HG02938 (cell line): ENCODE data around the gene HID1.
A peak's percentile ranks its signal among the peaks of the same experiment; 100 is the strongest.
"Not testable (repeated sequence)": the region's sequence is repeated elsewhere in the genome, so short reads cannot be mapped to it uniquely, and the experiment has no call there.

ENCODE experiments used
- ATAC-seq: cut with Tn5 transposase; IDR thresholded peaks from one replicate; pipeline ENCODE4 v1.9.1; 2021; ENCODE audit warnings: mild to moderate bottlenecking, moderate library complexity; ENCODE audit not compliant: unreplicated experiment

HID1 gene, protein sequence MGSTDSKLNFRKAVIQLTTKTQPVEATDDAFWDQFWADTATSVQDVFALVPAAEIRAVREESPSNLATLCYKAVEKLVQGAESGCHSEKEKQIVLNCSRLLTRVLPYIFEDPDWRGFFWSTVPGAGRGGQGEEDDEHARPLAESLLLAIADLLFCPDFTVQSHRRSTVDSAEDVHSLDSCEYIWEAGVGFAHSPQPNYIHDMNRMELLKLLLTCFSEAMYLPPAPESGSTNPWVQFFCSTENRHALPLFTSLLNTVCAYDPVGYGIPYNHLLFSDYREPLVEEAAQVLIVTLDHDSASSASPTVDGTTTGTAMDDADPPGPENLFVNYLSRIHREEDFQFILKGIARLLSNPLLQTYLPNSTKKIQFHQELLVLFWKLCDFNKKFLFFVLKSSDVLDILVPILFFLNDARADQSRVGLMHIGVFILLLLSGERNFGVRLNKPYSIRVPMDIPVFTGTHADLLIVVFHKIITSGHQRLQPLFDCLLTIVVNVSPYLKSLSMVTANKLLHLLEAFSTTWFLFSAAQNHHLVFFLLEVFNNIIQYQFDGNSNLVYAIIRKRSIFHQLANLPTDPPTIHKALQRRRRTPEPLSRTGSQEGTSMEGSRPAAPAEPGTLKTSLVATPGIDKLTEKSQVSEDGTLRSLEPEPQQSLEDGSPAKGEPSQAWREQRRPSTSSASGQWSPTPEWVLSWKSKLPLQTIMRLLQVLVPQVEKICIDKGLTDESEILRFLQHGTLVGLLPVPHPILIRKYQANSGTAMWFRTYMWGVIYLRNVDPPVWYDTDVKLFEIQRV

DNA sequence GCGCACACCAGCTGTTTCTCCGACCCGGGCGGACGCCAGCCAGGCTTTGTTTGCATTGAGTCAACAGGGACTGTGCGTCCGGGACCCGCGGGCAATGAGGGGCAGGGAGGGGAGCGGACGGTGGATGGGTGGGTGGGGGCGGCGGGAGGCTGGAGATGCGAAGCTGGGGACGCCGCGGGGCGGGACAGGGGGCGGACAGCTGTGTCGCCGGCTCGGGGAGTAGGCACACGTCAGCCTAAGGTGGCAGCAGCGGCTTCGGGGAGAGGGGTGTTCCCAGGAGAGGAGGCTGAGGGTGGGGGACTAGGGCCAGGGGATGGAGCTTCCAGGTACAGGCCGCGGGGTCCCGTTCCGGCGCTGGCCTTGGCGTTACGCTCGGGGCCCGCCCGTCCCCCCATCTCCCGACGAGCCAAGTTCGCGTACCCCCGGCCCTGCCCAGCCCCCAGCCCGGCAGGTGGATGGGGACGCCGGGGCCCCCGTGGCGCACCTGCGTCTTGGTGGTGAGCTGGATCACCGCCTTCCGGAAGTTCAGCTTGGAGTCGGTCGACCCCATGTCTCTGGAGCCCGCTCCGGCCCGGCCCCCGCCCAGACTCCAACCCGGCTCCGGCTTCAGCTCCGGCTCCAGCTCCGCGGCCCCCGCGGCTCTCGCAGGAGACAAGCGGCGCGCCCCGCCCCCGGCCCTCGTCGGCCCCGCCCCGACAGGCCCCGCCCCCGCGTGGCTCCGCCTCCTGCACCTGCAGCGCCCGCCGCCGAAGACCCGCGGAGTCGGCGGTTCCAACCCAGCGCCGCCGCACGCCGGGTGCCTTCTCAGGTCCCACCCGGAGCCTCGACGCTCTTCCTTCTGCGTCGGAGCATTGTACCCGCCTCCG is at the start of gene HID1:
TSS of gene HID1 (minus strand) at position 653 of the 866 bp plus-strand sequence. CDS start at position 550, 103 bp downstream.
- ATAC-seq: no peak

DNA sequence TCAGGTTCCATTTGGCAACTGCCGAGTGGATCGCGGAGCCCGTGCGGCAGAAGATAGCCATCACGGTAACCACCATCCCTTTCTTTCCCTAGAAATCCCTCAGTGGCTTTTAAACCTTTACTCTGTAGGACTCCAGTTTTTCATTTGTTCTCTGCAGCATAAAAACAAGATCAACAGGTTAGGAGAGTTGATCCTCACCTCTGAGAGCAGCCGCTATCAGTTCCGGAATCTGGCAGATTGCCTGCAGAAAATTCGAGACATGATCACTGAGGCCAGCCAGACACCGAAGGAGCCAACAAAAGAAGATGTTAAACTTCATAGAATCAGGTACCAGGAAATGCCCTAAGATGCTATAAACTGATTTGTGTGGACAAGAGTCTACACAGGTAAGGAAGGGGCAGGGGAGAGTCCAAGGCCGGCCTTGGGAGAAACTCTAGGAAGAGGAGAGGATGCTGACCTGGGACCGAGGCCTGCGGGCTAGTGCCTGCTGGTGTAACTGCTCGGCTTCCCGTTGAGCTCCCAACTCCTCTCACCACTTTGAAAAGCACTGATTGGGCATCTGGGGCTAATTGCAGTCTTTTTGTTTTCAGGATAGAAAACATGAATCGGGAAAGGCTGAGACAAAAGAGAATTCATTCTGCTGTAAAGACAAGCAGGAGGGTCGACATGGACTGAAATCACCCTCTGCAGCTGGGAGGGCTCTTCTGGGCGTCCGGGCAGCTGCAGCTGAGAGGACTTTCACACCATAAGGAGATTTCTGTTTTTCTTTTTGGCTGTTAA is 48.0 kb upstream of the HID1 start:
- no peak for ATAC-seq

DNA sequence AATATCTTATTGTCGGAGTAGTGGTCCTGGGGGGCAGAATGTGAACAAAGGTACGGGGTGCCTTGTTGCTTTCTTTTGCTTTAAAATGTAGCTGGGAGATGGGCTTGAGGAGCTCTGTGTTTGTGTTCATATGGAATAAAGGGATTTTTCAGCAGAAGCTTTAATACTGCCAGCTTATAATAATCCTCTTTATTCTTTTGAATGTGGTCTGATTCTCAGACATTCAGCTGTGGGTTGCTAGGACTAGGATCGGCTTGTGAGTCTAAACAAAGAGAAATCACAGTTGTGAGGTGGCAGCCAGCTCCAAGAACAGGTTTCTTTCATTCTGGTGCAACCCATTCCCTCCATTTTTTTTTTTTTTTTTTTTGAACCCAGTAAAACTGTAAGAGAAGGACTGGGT is 47.2 kb upstream of the HID1 start:
- no peak for ATAC-seq

DNA sequence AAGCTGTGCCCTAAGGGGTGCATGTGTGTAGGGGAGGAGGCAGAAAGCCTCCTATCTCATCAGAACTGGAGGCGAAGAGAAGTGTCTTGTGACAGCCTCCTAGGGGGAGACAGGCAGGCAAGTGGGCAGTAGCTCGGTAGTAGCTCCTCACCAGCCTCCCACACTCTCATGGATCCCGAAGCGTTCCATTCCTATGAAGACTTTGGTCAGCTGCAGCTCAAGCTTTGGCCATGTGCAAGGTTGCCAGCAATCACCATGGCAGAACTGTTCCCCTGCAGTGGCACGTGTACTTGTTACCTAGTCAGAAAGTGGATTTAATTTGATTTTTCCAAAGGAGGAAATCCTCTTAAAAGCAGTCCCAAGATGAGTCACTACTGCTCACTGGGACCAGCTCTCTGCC is 46.6 kb upstream of the HID1 start:
- ATAC-seq: no peak

DNA sequence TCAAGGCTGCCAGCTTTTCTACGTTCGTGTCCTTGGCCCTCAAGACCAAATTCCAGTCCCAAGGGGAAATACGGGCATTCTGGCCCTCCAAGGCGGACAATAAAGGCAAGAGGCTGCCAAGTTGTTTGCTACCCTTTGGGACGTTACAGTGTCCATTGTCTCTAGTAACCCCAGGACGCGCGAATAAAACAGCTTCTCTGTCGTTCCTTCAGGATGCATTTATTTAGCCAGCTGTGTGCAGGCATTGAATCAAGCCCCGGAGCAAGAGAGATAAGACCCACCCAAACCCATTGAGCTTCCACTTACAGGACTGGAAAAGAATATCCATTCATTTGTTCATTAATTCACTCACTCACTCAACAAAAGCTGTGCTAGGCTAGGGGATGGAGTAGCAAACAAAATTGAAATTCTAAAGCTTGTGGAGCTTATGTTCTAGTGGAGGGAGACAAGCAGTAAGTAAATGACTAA is 40.6 kb upstream of the HID1 start:
- ATAC-seq: no peak

DNA sequence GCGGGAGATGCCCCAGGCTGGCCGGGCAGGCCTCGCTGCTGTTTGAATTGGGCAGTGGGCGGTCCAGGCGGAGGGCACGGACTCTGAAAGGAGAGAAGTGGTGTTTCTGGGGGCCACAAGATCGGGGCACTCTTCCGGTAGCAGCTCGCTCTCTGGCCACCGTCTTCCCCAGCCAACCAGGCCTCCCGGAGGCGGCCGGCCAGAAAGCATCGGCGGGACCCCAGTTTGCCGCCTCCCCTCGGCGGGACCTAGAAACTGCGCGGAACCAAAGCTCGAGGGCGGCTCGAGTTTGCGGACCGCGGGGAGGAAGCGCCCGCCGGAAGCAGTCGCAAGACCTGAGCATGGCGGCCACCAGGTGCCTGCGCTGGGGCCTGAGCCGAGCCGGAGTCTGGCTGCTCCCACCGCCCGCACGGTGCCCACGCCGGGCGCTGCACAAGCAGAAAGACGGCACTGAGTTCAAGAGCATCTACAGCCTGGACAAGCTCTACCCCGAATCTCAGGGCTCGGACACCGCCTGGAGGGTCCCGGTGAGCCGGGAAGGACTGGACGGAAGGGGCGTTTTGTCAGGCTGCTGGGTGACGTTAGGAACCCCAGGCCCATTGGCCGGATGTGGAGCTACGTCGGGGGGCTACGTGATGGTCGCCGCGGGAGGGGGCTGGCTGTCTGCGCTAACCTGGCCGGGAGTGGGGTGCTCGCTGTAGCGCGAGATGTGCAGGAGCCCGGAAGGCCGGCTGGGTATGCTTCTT is 40.0 kb upstream of the HID1 start, which contains the start of gene MRPL58:
TSS of gene MRPL58 (plus strand) at position 325 of the 746 bp plus-strand sequence. CDS start at position 342, 17 bp downstream.
- ATAC-seq: peak; percentile 82

DNA sequence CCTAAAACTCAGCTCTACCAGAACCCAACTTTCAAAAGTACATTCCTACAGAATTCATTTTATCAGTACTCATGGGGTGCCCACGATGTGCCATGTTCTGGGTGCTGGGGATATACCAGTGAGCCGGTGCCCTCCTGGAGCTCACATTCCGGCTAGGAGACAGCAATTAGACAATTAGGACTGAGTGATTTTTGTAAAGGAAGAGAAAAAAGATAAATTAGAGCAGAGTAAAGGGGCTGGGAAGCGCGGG is 39.5 kb upstream of the HID1 start:
- ATAC-seq: no peak

DNA sequence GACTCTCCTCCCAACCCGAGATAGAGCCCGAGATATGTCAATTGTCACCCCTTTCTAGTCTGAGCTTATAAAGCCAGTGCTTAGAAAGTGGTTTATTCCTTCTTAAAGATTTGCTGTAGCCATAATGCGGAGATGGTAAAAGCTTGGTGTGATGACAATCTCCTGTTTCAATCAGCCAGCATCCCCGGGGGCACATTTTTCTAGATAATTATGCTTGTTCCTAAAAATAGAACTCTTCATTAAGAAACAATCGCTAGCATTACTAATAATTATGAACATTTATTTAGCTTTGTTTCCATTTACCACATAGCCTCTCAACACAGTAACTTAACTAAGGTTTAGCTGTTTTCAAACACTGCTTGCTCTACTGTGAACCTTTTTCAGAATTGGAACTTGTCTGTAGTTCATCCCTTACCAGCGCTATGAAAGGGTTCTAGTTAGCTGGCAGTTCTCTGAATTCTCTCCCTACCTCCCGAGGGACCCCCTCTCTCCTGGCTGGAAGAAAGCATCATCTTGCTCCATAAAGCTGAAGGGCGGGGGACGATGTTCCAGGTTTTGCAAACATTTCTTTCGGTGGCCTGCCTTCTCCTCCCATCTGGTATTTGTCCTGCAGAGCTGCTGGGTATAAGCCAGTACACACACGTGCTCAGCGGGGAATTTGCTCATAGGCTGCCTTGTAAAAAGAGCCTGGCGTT is 39.0 kb upstream of the HID1 start:
- ATAC-seq: no peak

DNA sequence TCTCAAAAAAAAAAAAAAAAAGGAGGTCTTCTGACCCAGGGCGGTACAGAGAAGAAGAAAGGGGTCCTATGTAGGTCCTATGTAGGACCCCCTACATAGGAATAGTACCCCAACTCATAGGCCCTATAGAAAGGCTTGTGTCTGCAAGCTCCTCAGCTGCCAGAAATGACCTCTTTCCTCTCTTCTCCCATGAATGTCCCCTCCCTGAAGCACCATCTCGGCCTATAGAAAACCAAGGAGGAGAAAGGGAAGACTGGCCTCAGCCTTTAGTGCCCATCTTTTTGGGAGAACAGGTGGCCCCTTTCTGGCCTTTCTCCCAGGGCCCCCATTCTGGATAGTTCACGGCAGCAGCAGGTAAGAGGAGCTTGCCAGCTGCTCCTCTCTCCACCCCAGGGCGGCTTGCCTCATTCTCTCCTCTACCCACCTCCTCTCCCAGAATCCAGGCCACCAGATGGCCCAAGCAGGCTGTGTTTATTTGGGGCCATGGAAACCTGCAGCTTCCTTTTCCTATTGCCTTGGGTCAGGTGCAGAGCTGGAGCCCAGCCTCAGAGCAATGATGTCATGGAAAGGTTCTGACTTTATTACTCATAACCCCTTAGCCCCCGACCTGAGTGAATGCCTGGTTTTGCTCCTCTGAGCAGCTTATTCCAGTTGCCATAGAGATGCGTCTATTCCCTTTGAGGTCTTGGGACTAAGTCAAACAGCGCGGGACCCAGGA is 38.3 kb upstream of the HID1 start:
- no peak for ATAC-seq

DNA sequence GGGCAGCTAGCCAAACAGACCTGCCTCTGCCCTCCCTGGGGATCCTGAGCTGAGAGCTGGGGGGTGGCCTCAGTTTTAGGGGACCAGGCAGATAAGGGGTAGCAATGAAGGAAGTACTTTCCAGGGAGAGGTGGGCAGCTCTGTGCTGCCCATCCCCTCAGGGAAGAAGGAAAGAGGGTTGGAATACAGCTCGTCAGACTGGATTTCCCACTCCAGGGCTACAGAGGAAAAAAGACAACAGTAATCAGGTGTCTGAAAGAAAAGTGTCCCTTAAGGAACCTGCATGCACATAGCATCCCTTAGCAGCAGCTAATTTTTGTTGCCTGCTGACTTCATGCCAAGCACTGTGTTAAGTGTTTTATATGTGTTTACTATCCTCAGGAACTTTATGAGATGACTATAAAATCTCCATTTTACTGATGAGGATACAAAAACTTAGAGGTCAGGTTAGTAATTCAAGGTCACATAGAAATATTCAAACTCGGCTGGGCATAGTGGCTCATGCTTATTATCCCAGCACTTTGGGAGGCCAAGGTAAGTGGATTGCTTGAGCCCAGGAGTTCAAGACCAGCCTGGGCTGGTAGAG is 36.7 kb upstream of the HID1 start:
- no peak for ATAC-seq

DNA sequence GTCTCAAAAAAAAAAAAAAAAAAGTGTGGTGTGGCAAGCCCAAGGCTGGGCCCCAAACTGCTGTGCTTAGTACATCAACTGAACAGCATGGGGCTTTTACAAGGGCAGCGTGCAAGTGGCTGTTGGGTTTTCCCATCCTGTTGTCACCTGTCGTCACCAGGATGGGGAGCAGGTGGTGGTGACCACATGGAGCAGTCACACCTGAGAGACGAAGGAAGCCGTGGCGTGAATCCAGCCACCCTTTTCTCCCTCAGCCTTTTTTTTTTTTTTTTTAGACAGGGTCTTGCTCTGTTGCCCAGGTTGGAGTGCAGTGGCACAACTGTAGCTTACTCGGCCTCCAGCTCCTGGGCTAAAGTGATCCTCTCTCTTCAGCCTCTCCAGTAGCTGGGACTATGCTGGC is 35.8 kb upstream of the HID1 start:
- ATAC-seq: no peak

DNA sequence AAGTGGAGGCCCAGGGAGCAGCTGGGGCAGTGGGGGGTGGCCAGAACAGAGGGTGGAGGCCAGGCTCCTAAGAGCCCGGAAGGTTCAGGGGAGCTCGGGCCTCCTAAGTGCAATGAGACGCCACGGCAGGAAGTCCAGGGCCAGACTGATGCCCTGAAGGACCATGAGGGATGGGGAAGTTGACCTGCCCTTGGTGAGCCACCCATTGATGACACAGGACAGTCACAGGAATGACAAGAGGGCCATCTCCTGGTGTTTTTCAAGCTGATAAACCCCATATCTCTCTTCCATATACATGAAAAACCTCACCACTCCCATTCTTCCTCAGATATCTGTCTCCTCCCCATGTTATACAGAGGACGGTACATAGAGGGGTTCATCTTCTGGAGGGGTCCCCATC is 34.1 kb upstream of the HID1 start:
- no peak for ATAC-seq

DNA sequence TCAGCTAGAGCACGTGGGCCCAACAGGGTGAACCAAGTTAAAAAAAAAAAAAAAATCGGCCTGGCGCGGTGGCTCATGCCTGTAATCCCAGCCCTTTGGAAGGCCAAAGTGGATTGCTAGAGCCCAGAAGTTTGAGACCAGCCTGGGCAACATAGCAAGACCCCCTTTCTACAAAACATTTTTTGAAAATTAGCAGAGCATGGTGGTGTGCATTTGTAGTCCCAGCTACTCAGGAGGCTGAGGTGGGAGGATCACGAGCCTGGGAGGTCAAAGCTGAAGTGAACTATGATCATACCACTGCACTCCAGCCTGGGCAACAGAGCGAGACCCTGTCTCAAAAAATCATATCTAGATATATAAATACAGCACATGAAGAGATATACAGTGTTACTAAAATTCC is 33.5 kb upstream of the HID1 start:
- not testable (repeated sequence) for ATAC-seq

DNA sequence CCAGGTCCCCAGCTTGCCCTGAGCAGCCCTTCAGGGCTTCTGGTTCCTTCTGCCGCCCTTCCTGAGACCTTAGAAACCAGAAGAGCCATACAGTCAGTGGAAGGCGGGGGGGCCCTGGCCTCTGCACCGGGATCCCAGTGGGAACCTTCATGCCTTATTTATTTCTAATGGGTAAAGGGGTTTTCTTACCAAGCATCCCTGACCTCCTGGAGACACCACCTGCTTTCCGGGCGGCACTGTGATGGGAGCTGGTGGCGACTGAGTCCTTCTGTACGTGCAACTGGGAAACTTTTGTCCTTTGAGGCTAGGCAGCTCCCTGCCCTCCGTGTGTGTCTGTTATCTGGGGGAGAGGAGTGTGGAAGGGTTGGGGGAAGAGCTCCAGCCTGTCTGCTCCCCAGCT is 32.7 kb upstream of the HID1 start:
- no peak for ATAC-seq

DNA sequence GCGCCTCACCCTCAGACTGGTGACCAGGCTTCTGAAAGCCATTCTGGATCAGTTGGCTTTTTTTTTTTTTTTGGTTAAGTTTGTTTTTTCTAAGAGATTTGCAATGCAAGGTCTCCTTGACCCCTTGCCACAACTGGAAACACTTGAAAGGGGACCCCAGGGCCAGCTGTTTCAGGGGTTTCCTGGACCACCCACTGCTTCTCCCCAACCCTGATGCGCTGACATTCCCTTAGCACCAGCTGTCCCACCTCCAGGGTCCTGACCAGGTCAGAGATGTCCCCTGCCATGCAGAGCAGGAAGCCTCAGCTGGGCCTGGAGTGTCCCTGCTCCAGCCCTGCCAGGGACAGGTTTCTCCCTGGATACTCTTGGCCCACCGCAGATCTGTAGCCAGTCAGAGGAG is 31.8 kb upstream of the HID1 start:
- no peak for ATAC-seq

DNA sequence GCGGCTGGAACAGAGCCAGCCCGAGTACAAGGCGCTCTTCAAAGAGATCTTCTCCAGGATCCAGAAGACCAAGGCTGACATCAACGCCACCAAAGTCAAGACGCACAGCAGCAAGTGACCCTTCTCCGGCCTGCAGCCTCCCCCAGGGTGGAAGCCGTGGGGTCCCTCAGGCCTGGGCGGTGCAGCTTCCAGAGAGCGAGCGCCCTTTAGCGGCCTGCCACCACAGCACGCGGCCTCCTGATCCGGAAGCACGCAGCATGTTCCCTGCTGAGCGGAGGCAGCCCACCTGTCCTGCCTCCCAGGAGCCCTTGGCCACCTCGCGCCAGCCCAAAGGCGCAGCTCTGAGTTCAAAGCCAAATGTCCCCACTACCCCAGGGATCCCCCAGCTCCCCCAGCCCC is 31.4 kb upstream of the HID1 start:
- no peak for ATAC-seq

DNA sequence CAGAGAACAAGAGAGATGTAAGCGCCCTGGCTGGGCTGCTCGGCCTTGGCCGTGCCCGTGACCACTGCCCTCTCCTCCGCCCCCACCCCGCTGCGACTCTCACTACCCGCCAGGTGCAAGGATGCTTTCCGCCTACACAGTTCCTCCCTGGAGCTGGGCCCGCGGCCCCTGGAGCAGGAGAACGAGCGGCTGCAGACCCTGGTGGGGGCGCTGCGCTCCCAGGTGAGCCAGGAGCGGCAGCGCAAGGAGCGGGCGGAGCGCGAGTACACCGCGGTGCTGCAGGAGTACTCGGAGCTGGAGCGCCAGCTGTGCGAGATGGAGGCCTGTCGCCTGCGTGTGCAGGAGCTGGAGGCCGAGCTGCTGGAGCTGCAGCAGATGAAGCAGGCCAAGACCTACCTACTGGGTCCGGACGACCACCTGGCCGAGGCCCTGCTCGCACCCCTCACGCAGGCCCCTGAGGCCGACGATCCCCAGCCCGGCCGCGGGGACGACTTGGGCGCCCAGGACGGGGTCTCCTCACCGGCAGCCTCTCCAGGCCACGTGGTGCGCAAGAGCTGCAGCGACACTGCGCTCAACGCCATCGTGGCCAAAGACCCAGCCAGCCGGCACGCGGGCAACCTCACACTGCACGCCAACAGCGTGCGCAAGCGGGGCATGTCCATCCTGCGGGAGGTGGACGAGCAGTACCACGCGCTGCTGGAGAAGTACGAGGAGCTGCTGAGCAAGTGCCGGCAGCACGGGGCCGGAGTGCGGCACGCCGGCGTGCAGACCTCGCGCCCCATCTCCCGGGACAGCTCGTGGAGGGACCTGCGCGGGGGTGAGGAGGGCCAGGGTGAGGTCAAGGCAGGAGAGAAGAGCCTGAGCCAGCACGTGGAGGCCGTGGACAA is 30.8 kb upstream of the HID1 start:
- ATAC-seq: no peak
